ENCODE data around the gene CRY2.

The CRY2 gene

DNA sequence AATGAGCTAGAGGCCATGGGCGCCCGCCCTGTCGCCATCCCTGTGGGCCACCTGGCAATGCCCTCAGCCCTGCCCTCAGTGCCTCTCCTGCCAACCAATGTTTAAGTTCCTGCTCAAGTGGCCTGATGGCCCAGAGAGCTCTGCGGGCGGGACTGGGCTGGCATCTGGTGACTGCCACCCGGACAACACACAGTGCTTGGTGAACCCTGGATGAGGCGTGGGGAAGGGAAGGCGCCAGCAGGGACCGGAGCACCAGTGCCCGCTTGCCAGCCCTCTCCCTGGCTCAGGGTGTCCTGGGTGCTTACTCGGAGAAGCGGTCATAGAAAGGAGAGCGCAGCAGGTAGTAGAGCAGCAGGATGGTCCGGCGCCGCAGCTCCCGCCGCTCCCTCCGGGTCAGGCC lies 66.2 kb downstream of the CRY2 start:
- Mint-ChIP-seq H3K27me3 (ENCODE audit: low read depth) (no peaks in the 10 kb centered on the region), H3K27ac (no peak overlapping the region), H3K36me3 (ENCODE audit: low read depth) (peaks cover 24% of the 10 kb centered on the region), H3K4me3 (no peak overlapping the region), H3K4me1 (ENCODE audit: low read depth) (peaks cover 12% of the 10 kb centered on the region), H3K9me3 (no peaks in the 10 kb centered on the region)
- no peak for DNase-seq (ENCODE audit: low spot score)

- no peak overlapping the region for H3K27ac Mint-ChIP-seq
- peaks cover 17% of the 10 kb centered on the region for H3K4me1 Mint-ChIP-seq (ENCODE audit: low read depth)
- H3K9me3 Mint-ChIP-seq: no peaks in the 10 kb centered on the region
- H3K27me3 Mint-ChIP-seq (ENCODE audit: low read depth): no peaks in the 10 kb centered on the region
- H3K4me3 Mint-ChIP-seq: no peak overlapping the region
- no peak for DNase-seq (ENCODE audit: low spot score)
- H3K36me3 Mint-ChIP-seq (ENCODE audit: low read depth): peaks cover 24% of the 10 kb centered on the region
Observed at GRCh38 chr11:45913942-45914635, 66.8 kb downstream of the CRY2 start.

GRCh38 chr11:45915446-45915845 lies 68.2 kb downstream of the CRY2 start:
- no peak for DNase-seq (ENCODE audit: low spot score)
- Mint-ChIP-seq H3K4me1 (ENCODE audit: low read depth) (peaks cover 24% of the 10 kb centered on the region), H3K4me3 (peak overlapping the region; percentile 9), H3K36me3 (ENCODE audit: low read depth) (peaks cover 24% of the 10 kb centered on the region), H3K9me3 (no peaks in the 10 kb centered on the region), H3K27me3 (ENCODE audit: low read depth) (no peaks in the 10 kb centered on the region), H3K27ac (no peak overlapping the region)

- peak overlapping the region; percentile 96 for H3K27ac Mint-ChIP-seq
- peaks cover 26% of the 10 kb centered on the region for H3K4me1 Mint-ChIP-seq (ENCODE audit: low read depth)
- no peak for DNase-seq (ENCODE audit: low spot score)
- H3K4me3 Mint-ChIP-seq: peak overlapping the region; percentile 98
- peaks cover 7% of the 10 kb centered on the region for H3K27me3 Mint-ChIP-seq (ENCODE audit: low read depth)
- no peaks in the 10 kb centered on the region for H3K9me3 Mint-ChIP-seq
- H3K36me3 Mint-ChIP-seq (ENCODE audit: low read depth): peaks cover 15% of the 10 kb centered on the region
Observed at GRCh38 chr11:45917286-45917622, 70.0 kb downstream of the CRY2 start.

DNA sequence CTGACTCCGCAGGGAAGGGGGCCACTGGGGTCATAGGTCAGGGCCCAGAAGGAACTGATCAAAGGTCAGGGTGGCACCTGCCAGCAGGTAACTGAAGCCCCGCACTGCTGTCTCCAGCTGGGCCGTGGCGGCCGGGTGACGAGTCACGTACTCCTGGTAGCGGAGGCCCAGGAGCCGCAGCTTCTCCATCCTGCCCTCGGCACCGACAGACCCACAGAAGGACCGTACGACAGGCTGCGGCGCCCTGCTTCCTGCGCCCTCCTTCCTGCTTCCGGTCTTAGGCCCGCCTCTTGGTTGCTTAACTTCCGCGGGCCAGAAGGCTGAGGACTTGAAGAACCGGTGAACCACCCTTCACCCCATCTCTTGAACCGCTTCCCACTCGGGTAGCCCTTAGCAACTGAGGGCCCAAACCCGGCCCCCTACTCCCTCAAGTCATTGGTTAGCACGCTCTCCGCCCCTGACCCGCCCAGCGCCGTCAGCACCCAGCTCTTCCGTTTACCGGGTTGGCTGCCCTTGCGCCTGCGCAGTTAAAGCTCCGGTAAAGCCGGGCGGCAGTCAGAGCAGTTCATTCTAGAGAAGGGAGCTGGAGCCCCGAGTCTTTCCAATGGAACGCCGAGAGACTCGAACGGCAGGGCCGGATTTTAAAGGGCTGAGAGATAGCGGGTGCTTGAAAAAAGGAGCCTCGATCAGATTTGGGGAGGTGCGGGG lies 70.5 kb downstream of the CRY2 start, which contains the start of gene PEX16:
Gene PEX16 (minus strand): TSS at position 255 of the 708 bp plus-strand sequence. CDS start 66 bp downstream, at position 189.
- DNase-seq (ENCODE audit: low spot score): peak; percentile 98
- Mint-ChIP-seq H3K4me1 (ENCODE audit: low read depth) (peaks cover 26% of the 10 kb centered on the region), H3K27ac (peak within 1 kb of the TSS; percentile 96), H3K27me3 (ENCODE audit: low read depth) (peaks cover 7% of the 10 kb centered on the region), H3K4me3 (peak within 1 kb of the TSS; percentile 98), H3K36me3 (ENCODE audit: low read depth) (peaks cover 15% of the 10 kb centered on the region), H3K9me3 (no peaks in the 10 kb centered on the region)

GRCh38 chr11:45918331-45918941 lies 71.2 kb downstream of the CRY2 start:
- Mint-ChIP-seq H3K27me3 (ENCODE audit: low read depth) (peaks cover 10% of the 10 kb centered on the region), H3K36me3 (ENCODE audit: low read depth) (peaks cover 15% of the 10 kb centered on the region), H3K9me3 (no peaks in the 10 kb centered on the region), H3K4me1 (ENCODE audit: low read depth) (peaks cover 26% of the 10 kb centered on the region), H3K4me3 (peak overlapping the region; percentile 98), H3K27ac (peak overlapping the region; percentile 96)
- peak; percentile 71 for DNase-seq (ENCODE audit: low spot score)

- Mint-ChIP-seq H3K4me1 (ENCODE audit: low read depth) (peaks cover 26% of the 10 kb centered on the region), H3K27ac (peak overlapping the region; percentile 96), H3K36me3 (ENCODE audit: low read depth) (peaks cover 13% of the 10 kb centered on the region), H3K9me3 (no peaks in the 10 kb centered on the region), H3K4me3 (peak overlapping the region; percentile 98), H3K27me3 (ENCODE audit: low read depth) (peaks cover 15% of the 10 kb centered on the region)
- no peak for DNase-seq (ENCODE audit: low spot score)
Observed at GRCh38 chr11:45918962-45919675, 71.8 kb downstream of the CRY2 start.

DNA sequence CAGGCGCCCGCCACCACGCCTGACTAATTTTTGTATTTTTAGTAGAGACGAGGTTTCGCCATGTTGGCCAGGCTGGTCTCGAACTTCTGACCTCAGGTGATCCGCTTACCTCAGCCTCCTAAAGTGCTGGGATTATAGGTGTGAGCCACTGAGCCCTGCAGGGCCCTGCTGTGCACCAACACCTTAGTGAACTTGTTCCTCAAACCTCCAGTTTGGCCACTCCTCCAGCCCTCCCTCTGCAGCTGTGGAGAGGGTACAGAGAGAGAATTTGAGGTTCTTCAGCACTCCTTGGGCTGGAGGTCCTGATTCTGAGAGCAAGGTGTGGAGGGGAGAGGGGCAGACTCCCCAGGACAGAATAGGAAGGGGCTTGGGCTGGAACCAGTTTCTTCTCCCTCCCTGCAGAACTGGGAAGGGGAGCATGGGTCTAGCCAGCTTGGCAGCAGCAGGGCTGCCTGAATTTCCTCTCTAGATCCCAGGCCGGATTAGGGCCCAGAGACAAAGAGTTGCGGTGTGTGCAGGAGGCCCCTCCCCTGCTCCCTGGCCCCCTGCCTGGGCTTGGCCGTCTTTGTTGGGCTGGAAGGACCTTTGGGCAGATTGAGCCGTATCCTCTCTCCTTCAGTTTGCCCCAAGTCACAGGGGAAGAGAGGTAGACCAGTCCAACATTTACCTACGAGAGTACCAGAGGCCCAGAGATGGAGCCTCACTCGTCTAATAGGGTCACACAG lies 72.7 kb downstream of the CRY2 start:
- peaks cover 26% of the 10 kb centered on the region for H3K4me1 Mint-ChIP-seq (ENCODE audit: low read depth)

GRCh38 chr11:45920531-45921477 lies 73.5 kb downstream of the CRY2 start:
- Mint-ChIP-seq H3K36me3 (ENCODE audit: low read depth) (peaks cover 6% of the 10 kb centered on the region), H3K4me3 (peak overlapping the region; percentile 66), H3K27ac (no peak overlapping the region), H3K27me3 (ENCODE audit: low read depth) (peaks cover 27% of the 10 kb centered on the region), H3K9me3 (no peaks in the 10 kb centered on the region), H3K4me1 (ENCODE audit: low read depth) (peaks cover 26% of the 10 kb centered on the region)
- DNase-seq (ENCODE audit: low spot score): no peak

More for the DNA sequence above, 72.7 kb downstream of the CRY2 start:
- Mint-ChIP-seq H3K4me3 (peak overlapping the region; percentile 98), H3K36me3 (ENCODE audit: low read depth) (peaks cover 10% of the 10 kb centered on the region), H3K9me3 (no peaks in the 10 kb centered on the region), H3K27me3 (ENCODE audit: low read depth) (peaks cover 24% of the 10 kb centered on the region), H3K27ac (peak overlapping the region; percentile 31)
- DNase-seq (ENCODE audit: low spot score): no peak

GRCh38 chr11:45921561-45922424 lies 74.5 kb downstream of the CRY2 start:
- peaks cover 19% of the 10 kb centered on the region for H3K4me1 Mint-ChIP-seq (ENCODE audit: low read depth)

GRCh38 chr11:45922425-45923082 lies 75.3 kb downstream of the CRY2 start, which contains the start of gene LARGE2:
LARGE2 (plus strand) TSS chr11:45922656; CDS start chr11:45922883, 227 bp downstream.
- no peaks in the 10 kb centered on the region for H3K36me3 Mint-ChIP-seq (ENCODE audit: low read depth)
- H3K27me3 Mint-ChIP-seq (ENCODE audit: low read depth): peaks cover 27% of the 10 kb centered on the region
- DNase-seq (ENCODE audit: low spot score): no peak
- H3K4me1 Mint-ChIP-seq (ENCODE audit: low read depth): peaks cover 21% of the 10 kb centered on the region
- H3K4me3 Mint-ChIP-seq: peak within 1 kb of the TSS; percentile 66
- H3K9me3 Mint-ChIP-seq: no peaks in the 10 kb centered on the region
- peak within 1 kb of the TSS; percentile 45 for H3K27ac Mint-ChIP-seq

More at GRCh38 chr11:45921561-45922424, 74.5 kb downstream of the CRY2 start:
- no peak overlapping the region for H3K27ac Mint-ChIP-seq
- no peaks in the 10 kb centered on the region for H3K9me3 Mint-ChIP-seq
- peak overlapping the region; percentile 66 for H3K4me3 Mint-ChIP-seq
- no peaks in the 10 kb centered on the region for H3K36me3 Mint-ChIP-seq (ENCODE audit: low read depth)
- peaks cover 27% of the 10 kb centered on the region for H3K27me3 Mint-ChIP-seq (ENCODE audit: low read depth)
- DNase-seq (ENCODE audit: low spot score): no peak
